A673 (cell line): Measurements from ENCODE around the gene SEMA5A. TPM values are rescaled to one million over a fixed set of nuclear protein-coding genes. Genes with fewer than 3 reads are reported as not detected.

ENCODE experiments used
- BruUV-seq: library from RNA; stranded (reverse); fragments of 400-500 nt; replicated peaks from 2 replicates; lab custom pipeline; 2021; lab: Mats Ljungman, UMichigan
- CTCF ChIA-PET: fragments of 300-600 bp; sonication (Branson Sonifier 250); formaldehyde crosslinking; loops from one replicate; lab custom pipeline; 2022; ENCODE audit warnings: antibody characterized with exemption; lab: Charles Lee
- POLR2A ChIA-PET: fragments of 300-600 bp; sonication (Branson Sonifier 250); formaldehyde crosslinking; loops from one replicate; lab custom pipeline; 2022; ENCODE audit warnings: antibody characterized with exemption; ENCODE audit not compliant: low non-redundant PET; lab: Charles Lee
- DNase-seq: peaks from one replicate; pipeline ENCODE4 v3.0.0-alpha.2; 2015; ENCODE audit warnings: low spot score
- H3K27ac ChIP-seq: fragments of 200-600 bp; sonication (generic); 2 replicates; pipeline ENCODE4 v1.5.1; 2016; ENCODE audit warnings: mixed run types, low read depth, mild to moderate bottlenecking, mixed read lengths, antibody characterized with exemption, low read length; ENCODE audit not compliant: poor library complexity, severe bottlenecking
- H3K27me3 ChIP-seq: fragments of 200-600 bp; sonication (generic); replicated peaks from 2 replicates; pipeline ENCODE4 v1.6.1; 2017; ENCODE audit warnings: mixed run types, low read depth, mild to moderate bottlenecking, mixed read lengths, antibody characterized with exemption, low read length; ENCODE audit not compliant: insufficient read depth, poor library complexity
- H3K36me3 ChIP-seq: fragments of 200-600 bp; sonication (generic); 2 replicates; pipeline ENCODE4 v1.6.1; 2016; ENCODE audit warnings: mixed run types, mild to moderate bottlenecking, mixed read lengths, antibody characterized with exemption, low read length; ENCODE audit not compliant: insufficient read depth, poor library complexity, severe bottlenecking
- H3K4me1 ChIP-seq: fragments of 200-600 bp; sonication (generic); 2 replicates; pipeline ENCODE4 v1.6.1; 2017; ENCODE audit warnings: mixed run types, mild to moderate bottlenecking, mixed read lengths, antibody characterized with exemption, low read length; ENCODE audit not compliant: insufficient read depth, poor library complexity, severe bottlenecking
- H3K4me3 ChIP-seq: fragments of 200-600 bp; sonication (generic); 2 replicates; pipeline ENCODE4 v1.5.1; 2016; ENCODE audit warnings: low read depth, mixed run types, mild to moderate bottlenecking, mixed read lengths, low read length; ENCODE audit not compliant: poor library complexity, severe bottlenecking
- H3K9me3 ChIP-seq: fragments of 200-600 bp; sonication (generic); 2 replicates; pipeline ENCODE4 v1.6.1; 2016; ENCODE audit warnings: mixed run types, low read depth, mild to moderate bottlenecking, mixed read lengths, antibody characterized with exemption, low read length; ENCODE audit not compliant: poor library complexity, severe bottlenecking
- EZH2 ChIP-seq: fragments of 200-600 bp; sonication (generic); IDR thresholded peaks from 2 replicates; pipeline ENCODE4 v1.6.1; 2017; ENCODE audit warnings: borderline replicate concordance, low read depth, mild to moderate bottlenecking, mixed read lengths, antibody characterized with exemption, low read length; ENCODE audit not compliant: poor library complexity, severe bottlenecking
- intact Hi-C: fragments of 100-400 bp; cut with micrococcal nuclease; formaldehyde crosslinking; loops from one replicate; pipeline ENCODE4 v1.10.0; 2022; ENCODE audit not compliant: unreplicated experiment
- total RNA-seq: library from RNA; stranded (reverse); gene quantifications from 2 replicates; pipeline ENCODE4 v1.2.3, GENCODE V29; 2021
- TF ChIP-seq, protein P1 (sequence below): fragments of 300-800, 200-600 bp; sonication (generic); conservative IDR thresholded peaks from 2 replicates; pipeline ENCODE4 v1.5.1; 2017; ENCODE audit warnings: low read depth, mild to moderate bottlenecking, antibody characterized with exemption, low read length, moderate library complexity, mixed read lengths

Gene SEMA5A
- total RNA-seq, 1 experiment from 2014 or later, result 0.17 TPM

DNA sequence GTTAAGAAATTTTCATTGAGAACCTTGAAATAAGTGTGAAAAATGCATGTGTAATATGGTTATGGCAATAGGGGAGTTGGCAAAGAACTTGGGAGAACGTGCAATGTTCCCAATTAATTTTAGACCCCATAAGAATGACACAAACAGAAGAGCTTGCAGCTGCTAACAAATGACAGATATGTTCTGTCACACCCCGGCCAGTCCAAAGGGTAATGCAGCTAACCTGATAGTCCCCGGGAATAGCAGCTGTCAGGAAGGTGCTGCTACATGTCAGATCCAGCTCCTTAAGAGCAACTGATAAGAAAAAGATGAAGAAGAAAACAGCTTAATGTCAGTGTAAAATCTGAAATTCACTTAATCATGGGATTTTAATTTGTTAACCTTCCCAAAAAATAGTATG is 30.4 kb downstream of the SEMA5A start:
- no peak overlapping the region for H3K27ac ChIP-seq
- no peaks in the 10 kb centered on the region for H3K36me3 ChIP-seq
- H3K9me3 ChIP-seq, result no peaks in the 10 kb centered on the region
- intact Hi-C loops, result no loop called here
- ChIA-PET POLR2A (no interaction called here), CTCF (interaction anchor here (0.6 kb wide), 1 partner anchor 26 kb away, joined by 3 read pairs; no protein-coding TSS in a partner anchor)
- TF ChIP-seq, protein P1, sequence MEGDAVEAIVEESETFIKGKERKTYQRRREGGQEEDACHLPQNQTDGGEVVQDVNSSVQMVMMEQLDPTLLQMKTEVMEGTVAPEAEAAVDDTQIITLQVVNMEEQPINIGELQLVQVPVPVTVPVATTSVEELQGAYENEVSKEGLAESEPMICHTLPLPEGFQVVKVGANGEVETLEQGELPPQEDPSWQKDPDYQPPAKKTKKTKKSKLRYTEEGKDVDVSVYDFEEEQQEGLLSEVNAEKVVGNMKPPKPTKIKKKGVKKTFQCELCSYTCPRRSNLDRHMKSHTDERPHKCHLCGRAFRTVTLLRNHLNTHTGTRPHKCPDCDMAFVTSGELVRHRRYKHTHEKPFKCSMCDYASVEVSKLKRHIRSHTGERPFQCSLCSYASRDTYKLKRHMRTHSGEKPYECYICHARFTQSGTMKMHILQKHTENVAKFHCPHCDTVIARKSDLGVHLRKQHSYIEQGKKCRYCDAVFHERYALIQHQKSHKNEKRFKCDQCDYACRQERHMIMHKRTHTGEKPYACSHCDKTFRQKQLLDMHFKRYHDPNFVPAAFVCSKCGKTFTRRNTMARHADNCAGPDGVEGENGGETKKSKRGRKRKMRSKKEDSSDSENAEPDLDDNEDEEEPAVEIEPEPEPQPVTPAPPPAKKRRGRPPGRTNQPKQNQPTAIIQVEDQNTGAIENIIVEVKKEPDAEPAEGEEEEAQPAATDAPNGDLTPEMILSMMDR, result no peak
- TF ChIP-seq EZH2, result no peak
- no peak overlapping the region for H3K4me3 ChIP-seq
- H3K4me1 ChIP-seq, result no peaks in the 10 kb centered on the region
- no peak for DNase-seq
- no peaks in the 10 kb centered on the region for H3K27me3 ChIP-seq
- BruUV-seq, result no TSS peak

DNA sequence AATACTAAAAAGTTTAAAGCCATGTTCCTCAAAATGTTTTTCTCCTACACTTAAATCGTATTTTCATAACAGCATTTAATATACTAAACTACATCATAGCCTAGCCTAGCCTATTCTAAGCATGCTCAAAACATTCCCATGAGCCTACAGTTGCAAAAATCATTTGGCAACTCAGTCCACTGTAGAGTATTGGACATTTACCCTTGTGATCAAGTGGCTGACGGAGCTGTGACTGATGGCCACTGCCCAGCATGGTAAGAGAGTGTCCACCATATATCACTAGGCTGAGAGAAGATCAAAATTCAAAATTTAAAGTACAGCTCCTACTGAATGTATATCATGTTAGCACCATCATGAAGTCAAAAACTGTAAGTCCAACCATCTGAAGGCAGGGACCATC is 30.9 kb downstream of the SEMA5A start:
- no TSS peak for BruUV-seq
- Histone ChIP-seq H3K27me3 (no peaks in the 10 kb centered on the region), H3K4me3 (no peak overlapping the region), H3K36me3 (no peaks in the 10 kb centered on the region), H3K4me1 (no peaks in the 10 kb centered on the region), H3K27ac (no peak overlapping the region), H3K9me3 (no peaks in the 10 kb centered on the region)
- ChIA-PET CTCF (interaction anchor here (0.6 kb wide), 1 partner anchor 27 kb away, joined by 3 read pairs; no protein-coding TSS in a partner anchor), POLR2A (no interaction called here)
- no peak for TF ChIP-seq EZH2
- TF ChIP-seq, protein P1, result no peak
- intact Hi-C loops, result no loop called here
- no peak for DNase-seq

DNA sequence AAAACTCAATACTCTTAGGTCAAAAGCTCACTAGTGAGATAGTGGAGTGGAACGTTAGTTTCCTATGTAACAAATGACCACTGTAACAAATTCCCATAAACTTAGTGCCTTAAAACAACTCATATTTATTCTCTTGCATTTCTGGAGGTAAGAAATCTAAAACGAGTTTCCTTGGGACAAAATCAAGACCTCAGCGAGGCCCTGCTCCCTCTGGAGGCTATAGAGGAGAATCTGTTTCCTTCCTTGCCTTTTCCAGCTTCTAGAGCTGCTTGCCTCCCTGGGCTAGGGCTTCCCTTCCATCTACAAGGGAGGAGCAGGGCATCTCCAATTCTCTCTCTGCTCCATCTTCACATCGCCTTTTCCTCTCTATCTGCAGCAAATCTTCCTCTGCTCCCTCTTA is 32.0 kb downstream of the SEMA5A start:
- no peak overlapping the region for H3K27ac ChIP-seq
- intact Hi-C loops, result no loop called here
- H3K27me3 ChIP-seq, result no peaks in the 10 kb centered on the region
- H3K36me3 ChIP-seq, result no peaks in the 10 kb centered on the region
- DNase-seq, result no peak
- H3K4me3 ChIP-seq, result no peak overlapping the region
- BruUV-seq, result no TSS peak
- CTCF ChIA-PET, result no interaction called here
- no peaks in the 10 kb centered on the region for H3K9me3 ChIP-seq
- POLR2A ChIA-PET, result no interaction called here
- H3K4me1 ChIP-seq, result no peaks in the 10 kb centered on the region
- TF ChIP-seq EZH2, result no peak
- TF ChIP-seq, protein P1, result no peak
